WI38 (cell line): ENCODE data around the gene PGAP1.

Experiments
- H3K4me3 ChIP-seq: 2 replicates; pipeline ENCODE4 v1.5.1; 2011; ENCODE audit warnings: low read depth, mild to moderate bottlenecking, control low read depth, low read length
- TF ChIP-seq, protein P1 (sequence below): IDR thresholded peaks from 2 replicates; pipeline ENCODE4 v1.5.1; 2012; ENCODE audit warnings: low read depth, mild to moderate bottlenecking, control low read depth, low read length

The PGAP1 gene

DNA sequence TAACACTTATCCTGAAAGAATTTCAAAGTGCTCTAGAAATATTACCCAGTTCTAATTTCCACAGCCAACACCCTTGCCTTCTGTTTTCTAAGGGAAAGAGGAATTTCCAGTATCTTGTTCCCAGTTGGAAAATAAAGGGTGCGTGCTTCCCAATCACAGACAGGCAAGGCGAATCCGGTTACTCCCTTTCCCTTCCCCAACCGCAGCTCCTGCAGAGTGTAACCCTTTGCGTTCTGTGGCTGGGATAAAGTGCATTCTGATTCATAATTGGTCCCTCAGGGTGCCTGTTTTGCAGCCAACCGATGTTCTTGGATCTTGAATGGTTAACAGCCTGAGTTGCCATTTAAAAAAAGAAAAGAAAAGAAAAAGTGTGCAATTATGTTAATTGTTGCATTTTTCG, 40.6 kb upstream of the PGAP1 start:
- TF ChIP-seq, protein P1, sequence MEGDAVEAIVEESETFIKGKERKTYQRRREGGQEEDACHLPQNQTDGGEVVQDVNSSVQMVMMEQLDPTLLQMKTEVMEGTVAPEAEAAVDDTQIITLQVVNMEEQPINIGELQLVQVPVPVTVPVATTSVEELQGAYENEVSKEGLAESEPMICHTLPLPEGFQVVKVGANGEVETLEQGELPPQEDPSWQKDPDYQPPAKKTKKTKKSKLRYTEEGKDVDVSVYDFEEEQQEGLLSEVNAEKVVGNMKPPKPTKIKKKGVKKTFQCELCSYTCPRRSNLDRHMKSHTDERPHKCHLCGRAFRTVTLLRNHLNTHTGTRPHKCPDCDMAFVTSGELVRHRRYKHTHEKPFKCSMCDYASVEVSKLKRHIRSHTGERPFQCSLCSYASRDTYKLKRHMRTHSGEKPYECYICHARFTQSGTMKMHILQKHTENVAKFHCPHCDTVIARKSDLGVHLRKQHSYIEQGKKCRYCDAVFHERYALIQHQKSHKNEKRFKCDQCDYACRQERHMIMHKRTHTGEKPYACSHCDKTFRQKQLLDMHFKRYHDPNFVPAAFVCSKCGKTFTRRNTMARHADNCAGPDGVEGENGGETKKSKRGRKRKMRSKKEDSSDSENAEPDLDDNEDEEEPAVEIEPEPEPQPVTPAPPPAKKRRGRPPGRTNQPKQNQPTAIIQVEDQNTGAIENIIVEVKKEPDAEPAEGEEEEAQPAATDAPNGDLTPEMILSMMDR, result no peak
- peak overlapping the region; percentile 40 for H3K4me3 ChIP-seq

DNA sequence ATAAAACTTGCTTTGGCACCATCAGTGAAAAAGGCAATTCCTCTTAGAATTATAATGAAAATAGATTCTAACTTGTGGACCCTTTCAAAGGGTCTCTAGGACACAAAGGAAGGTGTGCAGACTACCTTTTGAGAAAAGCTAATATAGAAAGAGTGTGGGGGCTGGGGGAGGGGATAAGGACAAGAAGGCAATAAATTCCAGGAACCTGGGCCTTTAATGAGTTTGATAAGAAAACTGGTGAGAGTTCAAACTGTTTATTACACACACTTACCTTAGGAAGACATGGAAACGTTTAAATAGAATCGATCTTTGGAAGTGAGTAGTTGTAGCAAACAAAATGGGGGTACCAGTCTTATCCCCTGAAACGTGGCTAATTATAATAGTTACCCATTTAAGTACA, 39.6 kb upstream of the PGAP1 start:
- no peak overlapping the region for H3K4me3 ChIP-seq
- TF ChIP-seq, protein P1, result no peak

DNA sequence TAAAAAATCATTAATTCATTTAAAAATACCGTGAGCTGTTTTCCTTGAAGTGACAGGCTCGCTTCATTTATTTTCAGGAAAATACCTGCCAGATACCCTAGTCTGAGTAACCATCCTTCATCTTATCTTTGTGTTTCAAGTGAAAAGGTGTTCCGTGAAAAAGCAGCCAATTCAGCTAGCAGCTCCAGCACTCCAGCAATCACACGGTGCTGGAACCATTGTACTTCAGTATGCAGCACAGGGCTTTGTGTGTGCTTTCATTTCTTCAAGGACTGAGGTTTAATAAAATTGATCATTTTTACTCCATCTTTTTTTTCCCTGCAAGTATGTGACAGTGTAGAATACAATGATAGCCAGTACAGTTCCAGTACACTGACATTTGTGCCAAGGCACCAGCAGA, 39.1 kb upstream of the PGAP1 start:
- no peak overlapping the region for H3K4me3 ChIP-seq
- TF ChIP-seq, protein P1, result no peak

DNA sequence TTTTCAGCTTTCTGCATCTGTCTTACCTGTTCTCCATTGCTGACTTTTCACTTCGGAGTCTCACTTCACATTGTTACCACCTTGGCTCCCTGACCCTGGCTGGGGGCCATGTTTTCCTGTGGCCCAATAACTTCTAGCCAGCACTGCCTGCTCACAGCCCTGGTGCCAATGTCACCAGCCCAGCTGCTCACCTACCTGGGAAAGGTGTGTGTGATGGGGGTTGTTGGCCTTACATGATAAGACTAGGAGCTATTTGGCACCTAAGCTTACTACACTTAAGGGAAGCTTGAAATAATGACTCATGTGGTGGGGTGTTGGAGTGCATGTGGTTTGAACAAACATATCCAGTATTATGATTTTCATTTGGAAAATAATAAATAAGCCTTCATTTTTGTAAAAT, 37.5 kb upstream of the PGAP1 start:
- H3K4me3 ChIP-seq, result no peak overlapping the region
- TF ChIP-seq, protein P1, result no peak

DNA sequence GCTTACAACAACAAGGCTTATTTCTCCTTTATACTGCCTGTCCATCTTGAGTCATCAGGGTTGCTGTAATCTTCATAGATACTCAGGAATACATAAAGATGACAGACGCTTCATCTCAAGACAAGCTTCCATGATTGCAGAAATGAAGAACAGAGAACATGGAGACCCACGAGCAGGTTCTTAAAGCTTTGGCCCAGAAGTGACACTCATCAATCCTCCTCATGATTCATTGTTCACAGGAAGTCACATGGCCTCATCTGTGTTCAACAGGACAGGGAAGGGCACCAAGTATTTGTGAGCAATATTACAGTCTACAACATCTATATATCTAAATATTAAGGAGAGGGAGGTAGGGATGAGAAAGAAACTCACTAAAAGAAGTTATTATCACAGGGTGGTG, 36.5 kb upstream of the PGAP1 start:
- H3K4me3 ChIP-seq, result no peak overlapping the region
- TF ChIP-seq, protein P1, result no peak

DNA sequence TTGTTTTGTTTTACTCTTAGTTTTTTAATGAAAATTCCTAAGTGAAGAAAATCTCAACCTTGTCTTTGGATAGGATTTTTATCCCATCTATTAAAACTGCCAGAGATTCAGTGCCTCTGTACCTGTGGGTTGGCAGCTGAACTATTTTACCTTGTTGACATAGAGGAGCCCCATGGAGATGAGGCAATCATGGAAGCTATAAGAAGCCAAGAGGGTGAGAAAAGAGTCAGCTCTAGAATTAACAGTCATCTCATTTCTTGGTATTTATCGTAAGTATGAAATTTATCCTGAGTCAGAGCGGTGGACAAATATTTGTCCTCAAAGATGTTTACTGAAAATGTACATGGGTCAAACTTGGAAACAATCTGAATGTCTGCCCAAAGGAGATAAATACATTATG, 35.8 kb upstream of the PGAP1 start:
- TF ChIP-seq, protein P1, result no peak
- no peak overlapping the region for H3K4me3 ChIP-seq

DNA sequence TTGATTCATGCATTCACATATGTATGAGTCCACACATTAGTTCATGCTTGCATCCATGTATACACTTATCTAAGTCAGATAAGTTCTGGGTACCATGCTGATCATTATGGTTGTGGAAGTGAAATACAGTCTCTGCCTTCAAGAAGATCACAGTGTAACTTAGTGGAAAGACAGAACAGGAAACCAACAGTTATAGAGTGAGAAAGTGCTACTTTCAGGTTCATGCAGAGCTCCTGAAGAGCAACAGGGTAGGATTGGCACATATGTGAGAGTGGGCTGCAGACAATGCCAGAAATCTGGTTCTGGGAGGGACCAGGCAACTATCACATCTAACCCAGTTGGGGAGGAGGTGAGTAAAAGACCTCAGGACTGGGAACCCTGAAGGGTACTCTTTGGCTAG, 35.4 kb upstream of the PGAP1 start:
- TF ChIP-seq, protein P1, result no peak

More for the DNA sequence above, 35.4 kb upstream of the PGAP1 start:
- no peak overlapping the region for H3K4me3 ChIP-seq
